Keratinocyte (primary cell): ENCODE measurements around the gene CDC42BPG. TPM values are rescaled to one million over a fixed set of nuclear protein-coding genes. Genes with fewer than 3 reads are reported as not detected.

Experiments used
- DNase-seq: peaks from one replicate; pipeline ENCODE4 v3.0.0-alpha.2; 2011; ENCODE audit warnings: low read depth, missing footprints, low spot score
- FAIRE-seq: peaks from 2 replicates; lab custom pipeline; 2011; peaks lifted over from hg19 to GRCh38; lab: Jason Lieb, UNC
- H2AFZ ChIP-seq: 2 replicates; pipeline ENCODE4 v1.6.0; 2012; ENCODE audit warnings: low read length, control low read depth, inconsistent platforms; ENCODE audit not compliant: control insufficient read depth
- H3K27ac ChIP-seq: 2 replicates; pipeline ENCODE4 v1.5.1; 2011; ENCODE audit warnings: low read length; ENCODE audit not compliant: control insufficient read depth, insufficient read depth
- H3K27me3 ChIP-seq: 3 replicates; pipeline ENCODE4 v1.6.0; 2011; ENCODE audit warnings: low read length; ENCODE audit not compliant: control insufficient read depth, insufficient read depth; ENCODE audit errors: extremely low read depth
- H3K36me3 ChIP-seq, 2 experiments: 2 replicates in 1 of 2; 3 replicates in 1 of 2; pipeline ENCODE4 v1.5.1; 2011; ENCODE audit warnings: low read length in 2 of 2, mild to moderate bottlenecking in 1 of 2; ENCODE audit not compliant: control insufficient read depth in 2 of 2, insufficient read depth in 2 of 2; ENCODE audit errors: extremely low read depth in 1 of 2
- H3K4me1 ChIP-seq: 3 replicates; pipeline ENCODE4 v1.5.1; 2011; ENCODE audit warnings: low read length; ENCODE audit not compliant: control insufficient read depth, insufficient read depth; ENCODE audit errors: extremely low read depth
- H3K4me2 ChIP-seq: 3 replicates; pipeline ENCODE4 v1.6.0; 2011; ENCODE audit warnings: low read depth, low read length; ENCODE audit not compliant: control insufficient read depth, insufficient read depth; ENCODE audit errors: extremely low read depth
- H3K4me3 ChIP-seq, 3 experiments: fragments of 200-600 bp in 1 of 3; sonication (generic) in 1 of 3; 2 replicates in 2 of 3; 3 replicates in 1 of 3; pipeline ENCODE4 v1.5.1; 2011 to 2016; ENCODE audit warnings: low read length in 3 of 3, mild to moderate bottlenecking in 3 of 3, control low read depth in 2 of 3, inconsistent platforms in 1 of 3, low read depth in 1 of 3, mixed read lengths in 1 of 3, mixed run types in 1 of 3, moderate library complexity in 1 of 3; ENCODE audit not compliant: control insufficient read depth in 2 of 3, insufficient read depth in 2 of 3; ENCODE audit errors: extremely low read depth in 1 of 3
- H3K79me2 ChIP-seq: 2 replicates; pipeline ENCODE4 v1.6.0; 2012; ENCODE audit warnings: low read length; ENCODE audit not compliant: control insufficient read depth, insufficient read depth
- H3K9ac ChIP-seq: 3 replicates; pipeline ENCODE4 v1.6.0; 2011; ENCODE audit warnings: low read length; ENCODE audit not compliant: control insufficient read depth, insufficient read depth; ENCODE audit errors: extremely low read depth
- H3K9me1 ChIP-seq: 3 replicates; pipeline ENCODE4 v1.6.0; 2011; ENCODE audit warnings: low read length; ENCODE audit not compliant: control insufficient read depth, insufficient read depth; ENCODE audit errors: extremely low read depth
- H3K9me3 ChIP-seq: 2 replicates; pipeline ENCODE4 v1.5.1; 2012; ENCODE audit warnings: low read depth, low read length; ENCODE audit not compliant: control insufficient read depth
- H4K20me1 ChIP-seq: 3 replicates; pipeline ENCODE4 v1.6.0; 2011; ENCODE audit warnings: low read length; ENCODE audit not compliant: control insufficient read depth, insufficient read depth; ENCODE audit errors: extremely low read depth
- EZH2 ChIP-seq: IDR thresholded peaks from one replicate; pipeline ENCODE4 v1.6.1; 2012; ENCODE audit warnings: inconsistent platforms, mild to moderate bottlenecking, low read length, moderate library complexity
- dilution Hi-C: fragments of 300-500 bp; cut with MboI; formaldehyde crosslinking; loops from one replicate; pipeline ENCODE4 v1.7.0; 2020; ENCODE audit warnings: low sequenced_read_pairs; ENCODE audit not compliant: extremely low pct_ligation_motif_present
- polyA plus RNA-seq, 5 experiments: library from polyadenylated mRNA; depleted of rRNA in 3 of 5; stranded (reverse) in 3 of 5; stranded (forward) in 1 of 5; unstranded in 1 of 5; fragments of >200 nt; gene quantifications; 1 replicate in 1 of 5; 2 replicates in 3 of 5; 3 replicates in 1 of 5; pipeline versions ENCODE4 v1.2.1 to v1.2.3, GENCODE V29; 2011 to 2012; ENCODE audit warnings: missing spikeins in 2 of 5, low read depth in 1 of 5, low replicate concordance in 1 of 5
- TF ChIP-seq, protein P1 (sequence below), 3 experiments: IDR thresholded peaks in 1 of 3; conservative IDR thresholded peaks in 1 of 3; optimal IDR thresholded peaks in 1 of 3; 2 replicates in 2 of 3; 3 replicates in 1 of 3; pipeline versions ENCODE3 to v1.5.1; 2011; ENCODE audit warnings: low read length in 3 of 3, mild to moderate bottlenecking in 3 of 3, moderate library complexity in 2 of 3, control low read depth in 1 of 3, inconsistent platforms in 1 of 3; ENCODE audit not compliant: insufficient read depth in 2 of 3; ENCODE audit errors: extremely low read depth in 1 of 3

CDC42BPG gene
- polyA plus RNA-seq, 1 donor (not counting 4 experiments of a cell fraction or from before 2014, with no cell fraction given) = 2.5 TPM

DNA sequence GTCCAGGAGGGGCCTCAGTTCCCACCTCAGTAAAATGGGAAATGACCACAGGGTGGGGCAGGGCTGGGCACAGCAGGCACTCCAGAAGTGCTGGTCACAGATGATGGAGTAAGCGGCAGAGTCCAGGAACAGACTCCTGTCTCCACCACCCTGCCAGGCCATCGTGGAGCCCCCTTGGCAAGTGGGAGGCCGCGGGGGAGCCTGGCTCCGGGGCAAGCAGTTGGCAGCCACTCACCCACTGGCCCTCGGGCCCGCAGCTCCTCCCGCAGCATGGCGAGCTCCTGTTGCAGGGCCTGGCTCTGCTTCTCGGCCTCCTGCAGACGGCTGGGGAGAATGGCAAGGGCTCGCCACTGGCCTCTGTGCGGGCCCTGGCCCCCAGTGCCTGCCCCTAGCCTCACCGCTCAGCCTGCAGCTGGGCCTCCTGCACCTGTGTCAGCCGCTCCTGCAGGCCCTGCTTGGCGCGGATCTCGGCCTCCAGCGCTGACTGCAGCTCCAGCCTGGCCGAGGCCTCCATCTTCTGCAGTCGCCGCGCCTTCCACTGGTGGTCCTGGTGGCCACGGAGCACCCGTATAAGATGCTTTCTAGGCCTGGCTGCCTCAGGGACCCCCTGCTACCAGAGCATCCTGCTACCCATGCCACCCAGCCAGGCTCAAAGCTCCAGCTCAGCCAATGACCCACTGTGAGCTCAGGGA lies 10.3 kb downstream of the CDC42BPG start:
- FAIRE-seq = no peak
- H3K4me1 ChIP-seq = peaks cover 11% of the 10 kb centered on the region
- dilution Hi-C loops = no loop called here
- H3K27me3 ChIP-seq = no peaks in the 10 kb centered on the region
- no peak for DNase-seq
- H3K9me3 ChIP-seq = no peaks in the 10 kb centered on the region
- no peak overlapping the region for H2AFZ ChIP-seq
- no peaks in the 10 kb centered on the region for H3K79me2 ChIP-seq
- no peak overlapping the region for H3K27ac ChIP-seq
- H3K9me1 ChIP-seq = no peaks in the 10 kb centered on the region
- TF ChIP-seq, protein P1, sequence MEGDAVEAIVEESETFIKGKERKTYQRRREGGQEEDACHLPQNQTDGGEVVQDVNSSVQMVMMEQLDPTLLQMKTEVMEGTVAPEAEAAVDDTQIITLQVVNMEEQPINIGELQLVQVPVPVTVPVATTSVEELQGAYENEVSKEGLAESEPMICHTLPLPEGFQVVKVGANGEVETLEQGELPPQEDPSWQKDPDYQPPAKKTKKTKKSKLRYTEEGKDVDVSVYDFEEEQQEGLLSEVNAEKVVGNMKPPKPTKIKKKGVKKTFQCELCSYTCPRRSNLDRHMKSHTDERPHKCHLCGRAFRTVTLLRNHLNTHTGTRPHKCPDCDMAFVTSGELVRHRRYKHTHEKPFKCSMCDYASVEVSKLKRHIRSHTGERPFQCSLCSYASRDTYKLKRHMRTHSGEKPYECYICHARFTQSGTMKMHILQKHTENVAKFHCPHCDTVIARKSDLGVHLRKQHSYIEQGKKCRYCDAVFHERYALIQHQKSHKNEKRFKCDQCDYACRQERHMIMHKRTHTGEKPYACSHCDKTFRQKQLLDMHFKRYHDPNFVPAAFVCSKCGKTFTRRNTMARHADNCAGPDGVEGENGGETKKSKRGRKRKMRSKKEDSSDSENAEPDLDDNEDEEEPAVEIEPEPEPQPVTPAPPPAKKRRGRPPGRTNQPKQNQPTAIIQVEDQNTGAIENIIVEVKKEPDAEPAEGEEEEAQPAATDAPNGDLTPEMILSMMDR (optimal IDR thresholded peaks at IDR 0.05 in 1 of 3, IDR thresholded peaks at IDR 0.05 in 1 of 3, conservative IDR thresholded peaks at IDR 0.05 in 1 of 3; ENCODE audit: extremely low read depth in 1 of 3, insufficient read depth in 2 of 3, low read length in 3 of 3) = no peak
- no peak for TF ChIP-seq EZH2
- no peak overlapping the region for H3K4me2 ChIP-seq
- H3K36me3 ChIP-seq = peaks cover 13 to 52% of the 10 kb centered on the region in 2 experiments
- H3K9ac ChIP-seq = no peak overlapping the region
- no peak overlapping the region for H3K4me3 ChIP-seq
- H4K20me1 ChIP-seq = no peaks in the 10 kb centered on the region

DNA sequence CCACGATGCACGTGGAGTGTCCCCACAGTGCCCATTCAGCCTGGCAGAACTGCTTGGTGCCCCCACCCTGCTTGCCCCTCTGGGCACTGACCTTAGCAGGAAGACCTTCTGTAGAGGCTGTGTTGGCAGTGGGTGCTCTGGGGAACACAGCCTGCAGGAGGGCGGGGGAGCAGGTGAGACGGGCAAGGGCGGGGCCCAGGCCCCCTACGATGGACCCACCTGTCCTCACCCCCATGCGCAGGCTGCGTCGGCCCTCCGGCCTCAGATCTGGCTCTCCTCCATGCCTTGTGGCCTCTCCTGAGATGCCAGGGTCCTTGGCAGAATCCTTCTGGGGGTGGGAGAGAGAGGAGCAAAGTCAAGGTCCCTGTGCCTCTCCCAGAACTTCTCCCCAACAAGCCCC lies 10.9 kb downstream of the CDC42BPG start:
- H3K9me1 ChIP-seq = no peaks in the 10 kb centered on the region

More for the DNA sequence above, 10.9 kb downstream of the CDC42BPG start:
- no peaks in the 10 kb centered on the region for H3K9me3 ChIP-seq
- no peaks in the 10 kb centered on the region for H3K27me3 ChIP-seq
- no peak overlapping the region for H3K9ac ChIP-seq
- H3K27ac ChIP-seq = no peak overlapping the region
- no peak for DNase-seq
- TF ChIP-seq, protein P1 (optimal IDR thresholded peaks at IDR 0.05 in 1 of 3, IDR thresholded peaks at IDR 0.05 in 1 of 3, conservative IDR thresholded peaks at IDR 0.05 in 1 of 3; ENCODE audit: extremely low read depth in 1 of 3, insufficient read depth in 2 of 3, low read length in 3 of 3) = no peak
- no peak for TF ChIP-seq EZH2
- no peaks in the 10 kb centered on the region for H3K79me2 ChIP-seq
- H3K4me1 ChIP-seq = peaks cover 11% of the 10 kb centered on the region
- no peaks in the 10 kb centered on the region for H4K20me1 ChIP-seq
- no peak overlapping the region for H2AFZ ChIP-seq
- no peak for FAIRE-seq
- H3K4me2 ChIP-seq = no peak overlapping the region
- dilution Hi-C loops = no loop called here
- peaks cover 8 to 51% of the 10 kb centered on the region in 2 experiments for H3K36me3 ChIP-seq
- H3K4me3 ChIP-seq = no peak overlapping the region
